LHCN-M2 (cell line): ENCODE measurements around the gene DPPA4. TPM values are rescaled to one million over a fixed set of nuclear protein-coding genes. Genes with fewer than 3 reads are reported as not detected.
A peak's percentile ranks its signal among the peaks of the same experiment; 100 is the strongest.

Source experiments
- DNase-seq: peaks from one replicate; pipeline ENCODE4 v3.0.0-alpha.2; 2012; ENCODE audit warnings: low read depth
- total RNA-seq: library from RNA; depleted of rRNA; stranded (reverse); fragments of >200 nt; gene quantifications from 2 replicates; pipeline ENCODE4 v1.2.3, GENCODE V29; 2014; rRNA removed

The DPPA4 gene
- total RNA-seq, 1 experiment from 2014 or later, result 0.06 TPM

DNA sequence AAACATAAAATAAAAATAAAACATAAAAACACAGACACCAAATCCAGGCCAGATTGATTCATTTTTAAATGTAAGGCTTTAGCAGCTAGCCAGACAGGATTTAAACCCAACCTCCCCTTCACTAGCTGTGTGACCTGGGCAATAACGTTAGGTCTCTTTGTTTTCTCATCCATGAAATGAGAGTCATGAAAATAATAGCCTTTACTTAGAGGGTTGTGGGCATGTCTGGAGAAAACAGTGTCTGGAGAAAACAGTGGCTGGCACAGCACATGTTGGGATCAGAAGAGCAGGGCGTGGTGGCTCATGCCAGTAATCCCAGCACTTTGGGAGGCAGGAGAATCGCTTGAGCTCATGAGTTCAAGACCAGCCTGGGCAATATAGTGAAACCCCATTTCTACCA, 1.9 kb upstream of the DPPA4 start:
- DNase-seq, result no peak

DNA sequence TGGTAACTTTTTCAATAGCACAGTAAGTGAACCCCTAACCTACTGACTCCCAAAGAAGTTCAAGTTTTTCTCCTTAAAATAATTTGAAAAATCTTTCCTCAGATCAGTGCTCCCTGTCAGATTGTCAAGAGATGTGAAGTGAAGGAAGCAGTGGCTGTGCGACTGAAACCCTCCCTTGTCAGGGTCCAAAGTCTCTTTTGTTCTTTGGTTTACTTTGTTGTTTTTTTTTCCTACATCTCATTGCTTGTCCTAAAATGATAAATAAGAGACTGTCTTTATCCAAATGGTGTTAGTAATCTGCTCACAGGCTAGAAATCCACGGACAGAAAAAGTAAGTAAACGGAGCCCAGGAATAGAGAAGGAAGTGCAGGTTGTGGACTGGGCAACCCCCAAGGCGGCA, 976 bp upstream of the DPPA4 start:
- no peak for DNase-seq

GRCh38 chr3:109336291-109336861, 970 bp downstream of the DPPA4 start:
- DNase-seq, result peak; percentile 12

DNA sequence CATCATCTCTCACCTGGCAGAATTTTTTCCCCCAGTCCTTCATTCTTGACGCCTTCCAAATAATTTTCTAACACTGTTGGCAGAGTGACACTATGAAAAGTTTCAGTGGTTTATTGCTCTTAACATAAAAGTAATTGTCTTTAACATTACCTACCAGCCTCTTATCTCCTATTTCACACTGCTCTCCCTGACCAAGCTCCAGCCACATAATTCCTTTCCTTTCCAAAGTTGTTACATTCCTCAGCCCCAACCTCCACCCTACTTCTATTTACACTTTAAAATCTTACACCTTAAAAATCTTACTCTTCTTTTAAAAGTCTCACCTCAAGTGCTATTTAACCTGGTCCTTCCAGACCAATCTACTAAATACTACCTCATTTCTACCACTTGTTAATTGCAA, 2.8 kb downstream of the DPPA4 start:
- DNase-seq, result no peak

DNA sequence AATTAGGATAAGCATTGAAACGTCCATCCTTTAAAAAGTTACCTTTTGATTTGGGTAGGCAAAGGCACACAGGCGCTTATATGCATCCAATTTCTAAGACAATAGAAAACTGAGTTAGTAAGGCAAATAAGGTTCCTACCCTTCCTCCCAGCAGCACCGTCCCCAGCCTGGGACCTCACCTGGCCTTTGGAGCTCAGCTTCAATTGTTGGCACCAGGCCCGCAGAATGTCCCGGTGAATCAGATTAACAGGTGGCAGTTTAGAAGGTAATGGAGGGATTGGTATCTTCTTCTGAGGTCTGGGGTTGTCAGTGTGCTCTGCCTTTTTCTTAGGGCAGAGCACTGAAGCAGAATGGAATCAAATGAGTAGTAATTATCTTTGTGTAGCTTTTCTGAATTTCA, 5.7 kb downstream of the DPPA4 start:
- DNase-seq, result no peak

GRCh38 chr3:109330405-109330804, 6.9 kb downstream of the DPPA4 start:
- no peak for DNase-seq

GRCh38 chr3:109328202-109328601, 9.1 kb downstream of the DPPA4 start:
- no peak for DNase-seq

- no peak for DNase-seq
Observed at GRCh38 chr3:109325657-109326056, 11.7 kb downstream of the DPPA4 start.

GRCh38 chr3:109325109-109325508, 12.2 kb downstream of the DPPA4 start:
- no peak for DNase-seq

- DNase-seq, result no peak
Observed at GRCh38 chr3:109316162-109316730, 21.1 kb downstream of the DPPA4 start, which contains the start of gene DPPA2. Gene DPPA2 (minus strand): TSS chr3:109316517. CDS start chr3:109314542, 1,975 bp downstream.

DNA sequence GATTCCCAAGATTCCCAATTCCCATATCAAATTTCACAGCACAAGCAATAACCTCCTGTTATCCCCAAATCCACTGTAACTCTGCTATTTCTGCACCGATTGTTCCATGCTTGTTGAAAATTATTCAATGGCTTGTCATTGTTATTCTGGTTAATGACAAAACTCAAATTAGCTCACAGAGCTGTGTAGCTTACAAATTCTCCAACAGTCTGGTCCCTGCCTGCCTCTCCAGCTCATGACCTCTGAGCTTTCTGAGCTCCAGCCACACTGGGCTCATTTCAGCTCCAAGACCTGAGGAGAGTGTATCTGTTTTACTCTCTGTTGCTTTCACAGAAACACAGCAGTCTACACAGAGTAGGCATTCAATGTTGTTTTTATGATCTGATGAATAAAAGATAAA, 24.3 kb downstream of the DPPA4 start:
- no peak for DNase-seq

DNA sequence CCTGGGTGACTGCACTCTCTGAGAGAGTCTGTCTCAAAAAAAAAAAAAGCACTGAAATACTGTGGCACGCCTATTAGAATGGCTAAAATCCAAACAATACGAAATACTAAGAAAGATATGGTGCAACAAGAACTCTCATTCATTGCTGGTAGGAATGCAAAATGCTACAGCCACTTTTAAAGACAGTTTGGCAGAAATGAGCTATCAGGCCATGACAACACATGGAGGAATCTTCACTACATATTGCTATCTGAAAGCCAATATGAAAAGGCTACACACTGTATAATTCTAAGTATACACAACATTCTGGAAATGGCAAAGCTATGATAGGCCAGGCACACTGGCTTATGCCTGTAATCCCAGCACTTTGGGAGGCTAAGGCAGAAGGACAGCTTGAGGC, 39.9 kb downstream of the DPPA4 start:
- no peak for DNase-seq

GRCh38 chr3:109284071-109284470, 53.3 kb downstream of the DPPA4 start:
- DNase-seq, result no peak

GRCh38 chr3:109278546-109278945, 58.8 kb downstream of the DPPA4 start:
- DNase-seq, result no peak

DNA sequence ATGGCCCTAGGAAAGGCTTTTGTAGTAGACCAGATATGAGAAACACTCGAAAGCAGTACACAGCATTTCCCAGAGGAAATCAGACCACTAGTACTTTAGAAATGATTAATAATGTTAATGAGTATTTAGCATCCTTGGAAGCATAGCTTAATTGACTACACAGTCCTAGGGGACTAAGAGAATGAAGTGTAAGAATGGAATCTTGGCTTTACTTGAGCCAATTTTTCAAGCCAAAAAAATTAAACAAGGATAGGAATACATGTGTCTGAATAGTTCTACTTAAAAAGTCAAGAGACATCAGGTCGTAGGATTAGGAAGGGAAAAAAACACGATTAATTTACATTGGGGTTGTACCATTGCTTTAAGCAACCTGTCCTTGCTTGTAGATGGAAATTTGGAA, 59.2 kb downstream of the DPPA4 start:
- no peak for DNase-seq

Other genes starting within 250 kb of the DPPA4 start
- not detected in 2 replicates for gene MORC1, start 219.4 kb downstream of the DPPA4 start, total RNA-seq
- not detected in 2 replicates for gene C3orf85, start 200.8 kb downstream of the DPPA4 start, total RNA-seq
- not detected in 2 replicates for gene DPPA2, start 21.0 kb downstream of the DPPA4 start, total RNA-seq